ENCODE results near the gene IDH3B.
"Not testable (repeated sequence)": the region's sequence is repeated elsewhere in the genome, so short reads cannot be mapped to it uniquely, and the experiment has no call there.

The IDH3B gene

GRCh38 chr20:2694008-2694471 is 30.0 kb upstream of the IDH3B start:
- no peak for DNase-seq

GRCh38 chr20:2693286-2694007 is 29.4 kb upstream of the IDH3B start:
- DNase-seq = peak in 1 of 2 experiments; percentile 20

- no peak for DNase-seq
Measured at GRCh38 chr20:2692886-2693285, 28.9 kb upstream of the IDH3B start.

- DNase-seq = no peak
Measured at GRCh38 chr20:2692036-2692885, 28.2 kb upstream of the IDH3B start, which contains the start of gene EBF4. EBF4 (plus strand) TSS chr20:2692780; CDS start chr20:2693646, 866 bp downstream.

- no peak for DNase-seq
Measured at GRCh38 chr20:2691663-2692035, 27.6 kb upstream of the IDH3B start.

GRCh38 chr20:2691127-2691526 is 27.1 kb upstream of the IDH3B start:
- DNase-seq = no peak

GRCh38 chr20:2690718-2691117 is 26.7 kb upstream of the IDH3B start:
- DNase-seq = no peak

- DNase-seq = no peak
Measured at GRCh38 chr20:2690213-2690612, 26.2 kb upstream of the IDH3B start.

- no peak for DNase-seq
Measured at GRCh38 chr20:2688041-2688591, 24.1 kb upstream of the IDH3B start.

GRCh38 chr20:2687514-2687913 is 23.5 kb upstream of the IDH3B start:
- no peak for DNase-seq

GRCh38 chr20:2684817-2685216 is 20.8 kb upstream of the IDH3B start:
- not testable (repeated sequence) for DNase-seq

- not testable (repeated sequence) for DNase-seq
Measured at GRCh38 chr20:2682040-2682439, 18.0 kb upstream of the IDH3B start.

GRCh38 chr20:2680046-2680445 is 16.0 kb upstream of the IDH3B start:
- DNase-seq = no peak

GRCh38 chr20:2673453-2673852 is 9.4 kb upstream of the IDH3B start:
- no peak for DNase-seq

GRCh38 chr20:2672446-2672845 is 8.4 kb upstream of the IDH3B start:
- no peak for DNase-seq

- DNase-seq = no peak
Measured at GRCh38 chr20:2671977-2672376, 8.0 kb upstream of the IDH3B start.

- no peak for DNase-seq
Measured at GRCh38 chr20:2663364-2663886, 591 bp downstream of the IDH3B start.

GRCh38 chr20:2659547-2659946 is 4.5 kb downstream of the IDH3B start:
- no peak for DNase-seq

- no peak for DNase-seq
Measured at GRCh38 chr20:2658414-2659354, 5.3 kb downstream of the IDH3B start.

GRCh38 chr20:2657674-2658073 is 6.3 kb downstream of the IDH3B start:
- DNase-seq = no peak

GRCh38 chr20:2657241-2657640 is 6.8 kb downstream of the IDH3B start:
- DNase-seq = no peak

- DNase-seq = no peak
Measured at GRCh38 chr20:2656471-2657117, 7.4 kb downstream of the IDH3B start.
